ENCODE measurements around the gene PIK3C3.

The PIK3C3 gene

GRCh38 chr18:42067518-42067917 lies 112.5 kb downstream of the PIK3C3 start:
- no peak overlapping the region for H3K4me3 ChIP-seq (ENCODE audit: low read depth, low read length)
- TF ChIP-seq MAX (IDR thresholded peaks at IDR 0.05; ENCODE audit: low read depth, low read length) = no peak
- no peak for TF ChIP-seq POLR2A (IDR thresholded peaks at IDR 0.05; ENCODE audit: extremely low read depth, insufficient read length)
- no peak for TF ChIP-seq MYC (IDR thresholded peaks at IDR 0.05; ENCODE audit: low read depth, low read length)
- TF ChIP-seq CTCF (IDR thresholded peaks at IDR 0.05; ENCODE audit: low read depth, low read length) = no peak

GRCh38 chr18:42068030-42068429 lies 113.0 kb downstream of the PIK3C3 start:
- TF ChIP-seq MAX (IDR thresholded peaks at IDR 0.05; ENCODE audit: low read depth, low read length) (no peak), POLR2A (IDR thresholded peaks at IDR 0.05; ENCODE audit: extremely low read depth, insufficient read length) (no peak), CTCF (IDR thresholded peaks at IDR 0.05; ENCODE audit: low read depth, low read length) (no peak), MYC (IDR thresholded peaks at IDR 0.05; ENCODE audit: low read depth, low read length) (no peak)
- no peak overlapping the region for H3K4me3 ChIP-seq (ENCODE audit: low read depth, low read length)

More at GRCh38 chr18:42067518-42067917, 112.5 kb downstream of the PIK3C3 start:
- no peak for DNase-seq (ENCODE audit: low read depth)

GRCh38 chr18:42069036-42069435 lies 114.0 kb downstream of the PIK3C3 start:
- TF ChIP-seq MAX (IDR thresholded peaks at IDR 0.05; ENCODE audit: low read depth, low read length) = no peak
- TF ChIP-seq MYC (IDR thresholded peaks at IDR 0.05; ENCODE audit: low read depth, low read length) = no peak
- TF ChIP-seq CTCF (IDR thresholded peaks at IDR 0.05; ENCODE audit: low read depth, low read length) = no peak
- TF ChIP-seq POLR2A (IDR thresholded peaks at IDR 0.05; ENCODE audit: extremely low read depth, insufficient read length) = no peak
- no peak overlapping the region for H3K4me3 ChIP-seq (ENCODE audit: low read depth, low read length)
- no peak for DNase-seq (ENCODE audit: low read depth)

More at GRCh38 chr18:42068030-42068429, 113.0 kb downstream of the PIK3C3 start:
- no peak for DNase-seq (ENCODE audit: low read depth)

- no peak for DNase-seq (ENCODE audit: low read depth)
- H3K4me3 ChIP-seq (ENCODE audit: low read depth, low read length) = no peak overlapping the region
- TF ChIP-seq MAX (IDR thresholded peaks at IDR 0.05; ENCODE audit: low read depth, low read length) = no peak
- no peak for TF ChIP-seq CTCF (IDR thresholded peaks at IDR 0.05; ENCODE audit: low read depth, low read length)
- TF ChIP-seq POLR2A (IDR thresholded peaks at IDR 0.05; ENCODE audit: extremely low read depth, insufficient read length) = no peak
- TF ChIP-seq MYC (IDR thresholded peaks at IDR 0.05; ENCODE audit: low read depth, low read length) = no peak
Observed at GRCh38 chr18:42072407-42072806, 117.4 kb downstream of the PIK3C3 start.

- H3K4me3 ChIP-seq (ENCODE audit: low read depth, low read length) = no peak overlapping the region
- no peak for TF ChIP-seq MYC (IDR thresholded peaks at IDR 0.05; ENCODE audit: low read depth, low read length)
- TF ChIP-seq CTCF (IDR thresholded peaks at IDR 0.05; ENCODE audit: low read depth, low read length) = no peak
- no peak for TF ChIP-seq MAX (IDR thresholded peaks at IDR 0.05; ENCODE audit: low read depth, low read length)
- no peak for TF ChIP-seq POLR2A (IDR thresholded peaks at IDR 0.05; ENCODE audit: extremely low read depth, insufficient read length)
- DNase-seq (ENCODE audit: low read depth) = no peak
Observed at GRCh38 chr18:42074704-42075103, 119.7 kb downstream of the PIK3C3 start.

Measured in NB4 (cell line).